ES-I3 (cell line): ENCODE results near the gene AMIGO2.

Experiments
- H3K36me3 ChIP-seq: 2 replicates; pipeline ENCODE4 v1.6.1; 2013; ENCODE audit warnings: mild to moderate bottlenecking, low read length, control low read depth, moderate library complexity; ENCODE audit not compliant: insufficient read depth
- H3K4me1 ChIP-seq: 2 replicates; pipeline ENCODE4 v1.6.1; 2013; ENCODE audit warnings: mild to moderate bottlenecking, control low read depth, low read length; ENCODE audit not compliant: insufficient read depth
- H3K9ac ChIP-seq: 2 replicates; pipeline ENCODE4 v1.6.1; 2013; ENCODE audit warnings: low read depth, mild to moderate bottlenecking, low read length, moderate library complexity
- H3K9me3 ChIP-seq: 2 replicates; pipeline ENCODE4 v1.6.1; 2013; ENCODE audit warnings: mild to moderate bottlenecking, low read length, moderate library complexity; ENCODE audit not compliant: control insufficient read depth, insufficient read depth

Gene AMIGO2

DNA sequence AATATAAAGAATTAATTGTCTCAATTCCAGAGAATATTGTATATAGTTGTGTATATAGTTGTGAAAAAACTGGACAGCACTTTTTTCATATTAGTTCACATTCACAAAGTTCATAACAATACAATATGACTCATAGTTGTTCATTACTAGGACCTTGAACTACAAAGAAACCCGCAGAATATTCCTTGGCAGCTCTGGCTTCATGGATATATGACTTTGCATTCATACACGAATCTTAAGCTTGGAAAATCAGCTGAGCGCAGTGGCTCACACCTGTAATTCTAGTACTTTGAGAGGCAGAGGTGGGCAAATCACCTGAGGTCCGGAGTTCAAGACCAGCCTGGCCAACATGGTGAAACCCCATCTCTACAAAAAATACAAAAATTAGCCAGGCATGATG is 38.4 kb downstream of the AMIGO2 start:
- H3K36me3 ChIP-seq: no peaks in the 10 kb centered on the region
- no peaks in the 10 kb centered on the region for H3K4me1 ChIP-seq
- no peaks in the 10 kb centered on the region for H3K9me3 ChIP-seq
- no peak overlapping the region for H3K9ac ChIP-seq

DNA sequence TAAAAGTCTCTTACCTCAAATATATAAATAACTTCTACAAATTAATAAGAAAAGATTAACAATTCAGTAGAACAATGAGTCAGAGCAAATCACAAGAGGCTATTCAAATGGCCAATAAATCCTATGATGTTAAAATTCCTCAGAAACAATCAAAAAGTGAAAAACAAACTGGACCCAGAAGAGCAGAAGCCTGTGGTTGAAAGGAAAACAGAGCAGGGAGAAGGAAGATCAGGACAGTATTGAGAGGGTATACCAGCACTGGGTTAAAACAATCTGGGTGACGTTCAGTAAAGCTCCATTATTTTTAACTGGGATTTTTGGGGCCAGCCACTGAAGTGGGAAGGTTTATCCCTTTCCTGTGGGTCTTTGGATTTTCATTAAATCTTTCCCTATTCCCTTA is 40.0 kb downstream of the AMIGO2 start:
- Histone ChIP-seq H3K9me3 (no peaks in the 10 kb centered on the region), H3K4me1 (no peaks in the 10 kb centered on the region), H3K36me3 (no peaks in the 10 kb centered on the region), H3K9ac (no peak overlapping the region)

DNA sequence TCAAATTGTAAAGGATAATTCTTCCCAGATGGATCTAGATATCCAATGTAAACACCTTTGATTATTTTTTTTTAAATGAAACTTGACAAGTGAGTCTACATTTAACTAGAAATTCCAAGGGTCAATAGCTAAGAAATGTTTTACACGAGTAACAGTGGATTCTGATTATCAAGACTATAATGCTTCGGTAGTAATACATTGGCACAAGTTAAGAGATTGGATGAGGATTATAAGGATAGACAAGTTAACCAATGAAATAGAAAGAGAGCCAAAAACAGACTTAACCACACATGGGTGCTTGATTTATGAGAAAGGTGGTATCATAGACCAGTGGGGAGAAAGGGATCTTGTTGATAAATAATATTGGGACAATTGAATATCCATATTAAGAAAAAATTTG is 40.7 kb downstream of the AMIGO2 start:
- H3K9ac ChIP-seq: no peak overlapping the region
- H3K36me3 ChIP-seq: no peaks in the 10 kb centered on the region
- no peaks in the 10 kb centered on the region; the same call in 1 of the 2 replicates for H3K4me1 ChIP-seq
- H3K9me3 ChIP-seq: no peaks in the 10 kb centered on the region

DNA sequence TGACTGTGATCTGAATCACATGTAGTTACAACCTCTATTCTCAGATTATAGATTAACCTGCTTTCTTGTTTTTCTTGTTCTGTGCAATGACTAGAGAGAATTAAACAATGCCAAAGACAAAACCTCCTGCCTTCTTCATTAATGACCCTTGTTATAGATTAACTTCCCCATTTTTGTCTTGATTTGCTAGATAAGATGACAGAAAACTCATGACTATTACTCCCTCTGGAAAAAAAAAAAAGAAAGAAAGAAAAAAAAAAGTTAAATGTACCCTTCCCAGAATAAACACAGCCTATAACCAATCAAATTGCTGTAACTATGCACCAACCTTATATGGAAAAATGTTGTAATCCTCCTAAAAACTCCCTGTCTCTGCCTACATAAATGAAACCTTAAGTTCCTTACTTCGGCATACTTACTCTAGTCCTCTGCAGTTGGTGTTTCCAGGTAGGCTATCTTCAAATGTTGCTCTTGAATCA is 41.5 kb downstream of the AMIGO2 start:
- peaks cover 2% of the 10 kb centered on the region; the same call in 1 of the 2 replicates for H3K4me1 ChIP-seq
- no peak overlapping the region for H3K9ac ChIP-seq
- no peaks in the 10 kb centered on the region for H3K36me3 ChIP-seq
- no peaks in the 10 kb centered on the region for H3K9me3 ChIP-seq

DNA sequence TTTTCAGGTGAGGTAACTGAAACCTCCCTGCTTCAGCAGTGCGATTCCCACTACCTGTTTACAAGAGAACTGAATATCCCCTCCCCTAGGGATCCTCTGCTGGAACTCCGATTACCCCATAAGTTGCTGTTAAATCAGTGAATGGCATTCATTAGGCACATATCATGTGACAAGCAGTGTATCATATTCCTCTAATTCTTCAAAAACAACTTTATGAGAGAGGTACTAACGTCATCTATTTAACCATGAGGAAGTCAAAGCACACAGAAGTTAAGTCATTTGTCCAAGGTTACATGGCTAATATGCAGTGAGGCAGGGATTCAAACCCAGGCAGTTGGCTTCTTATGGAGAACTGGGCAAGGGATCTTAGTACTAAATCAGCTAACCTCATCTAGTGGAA is 44.3 kb downstream of the AMIGO2 start:
- no peak overlapping the region for H3K9ac ChIP-seq
- peaks cover 6% of the 10 kb centered on the region; the same call in 1 of the 2 replicates for H3K4me1 ChIP-seq
- no peaks in the 10 kb centered on the region for H3K9me3 ChIP-seq
- H3K36me3 ChIP-seq: no peaks in the 10 kb centered on the region

DNA sequence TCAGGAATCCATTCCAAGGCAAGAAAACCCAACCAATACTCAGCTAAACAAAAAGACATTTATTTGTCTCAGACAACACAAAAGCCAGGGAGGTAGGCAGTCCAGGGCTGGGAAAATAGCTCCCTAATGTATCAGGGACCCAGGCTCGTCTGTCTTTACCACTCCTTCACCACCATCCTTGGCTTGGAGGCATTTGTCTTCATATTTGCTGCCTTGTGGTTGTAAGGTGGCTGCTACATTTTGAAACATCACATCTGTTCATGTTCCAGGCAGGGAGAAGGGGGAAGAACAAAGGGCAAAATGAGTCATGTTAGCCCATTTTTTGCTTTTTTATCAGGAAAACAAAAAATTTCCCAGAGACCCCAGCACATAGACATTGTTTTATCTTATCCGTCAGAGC is 45.1 kb downstream of the AMIGO2 start:
- Histone ChIP-seq H3K36me3 (no peaks in the 10 kb centered on the region), H3K9me3 (no peaks in the 10 kb centered on the region), H3K9ac (no peak overlapping the region), H3K4me1 (peaks cover 6% of the 10 kb centered on the region; the same call in 1 of the 2 replicates)

DNA sequence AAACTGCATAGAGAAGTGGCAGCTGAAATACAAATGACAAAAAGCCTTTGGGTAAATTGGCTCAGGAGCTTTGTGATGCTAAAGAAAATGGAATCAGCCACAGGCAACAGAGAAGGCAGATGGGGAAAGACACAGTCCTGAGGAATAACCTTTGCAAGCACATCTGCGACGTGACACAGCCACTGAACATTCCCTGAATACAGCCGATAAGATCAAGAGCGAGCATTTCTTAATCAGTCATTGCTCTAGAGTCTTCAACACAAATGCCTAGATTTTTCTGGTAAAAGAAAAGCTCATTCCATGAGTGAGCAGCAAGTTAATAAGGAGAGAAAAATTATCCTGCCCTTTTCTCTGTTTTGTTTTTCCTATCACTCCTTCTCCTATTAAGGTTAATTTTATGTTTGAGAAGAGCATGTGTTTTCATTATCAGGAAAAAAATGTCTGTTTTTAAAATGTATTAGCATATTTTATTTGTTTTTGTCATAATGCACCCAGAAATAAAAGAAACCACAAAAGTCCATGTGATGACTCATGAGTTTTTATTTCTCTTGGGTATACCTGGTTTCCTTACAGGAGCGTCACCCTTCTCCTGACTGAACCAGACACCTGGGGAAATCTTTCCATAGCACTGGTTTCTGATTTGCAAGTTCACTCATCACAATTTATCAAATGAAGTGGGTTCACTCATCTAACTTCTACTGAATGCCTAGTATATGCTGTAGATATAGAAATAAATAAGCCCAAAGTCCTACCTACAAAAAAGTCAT is 45.8 kb downstream of the AMIGO2 start:
- H3K9me3 ChIP-seq: no peaks in the 10 kb centered on the region
- peaks cover 6% of the 10 kb centered on the region; the same call in 1 of the 2 replicates for H3K4me1 ChIP-seq
- H3K36me3 ChIP-seq: no peaks in the 10 kb centered on the region
- no peak overlapping the region for H3K9ac ChIP-seq

DNA sequence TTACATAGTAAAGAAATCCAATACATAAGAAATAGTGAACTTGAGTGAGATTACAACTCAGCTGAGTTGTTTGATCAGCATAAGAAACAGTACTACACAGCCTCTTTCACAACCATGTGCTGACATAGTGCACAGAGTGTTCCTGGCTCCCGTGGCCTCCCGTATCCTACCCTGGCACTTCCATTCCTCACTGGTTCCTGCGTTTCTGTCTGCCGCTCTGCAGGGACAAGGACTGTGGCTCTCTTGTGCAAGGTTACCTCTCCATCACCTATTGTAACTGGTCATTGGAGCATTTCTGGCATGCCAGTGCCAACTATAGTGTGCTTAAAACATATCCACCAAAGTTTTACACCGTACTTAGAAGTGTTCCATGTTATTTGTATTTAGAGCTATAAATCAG is 46.7 kb downstream of the AMIGO2 start:
- Histone ChIP-seq H3K9me3 (no peaks in the 10 kb centered on the region), H3K9ac (no peak overlapping the region), H3K36me3 (no peaks in the 10 kb centered on the region), H3K4me1 (peaks cover 6% of the 10 kb centered on the region; the same call in 1 of the 2 replicates)

DNA sequence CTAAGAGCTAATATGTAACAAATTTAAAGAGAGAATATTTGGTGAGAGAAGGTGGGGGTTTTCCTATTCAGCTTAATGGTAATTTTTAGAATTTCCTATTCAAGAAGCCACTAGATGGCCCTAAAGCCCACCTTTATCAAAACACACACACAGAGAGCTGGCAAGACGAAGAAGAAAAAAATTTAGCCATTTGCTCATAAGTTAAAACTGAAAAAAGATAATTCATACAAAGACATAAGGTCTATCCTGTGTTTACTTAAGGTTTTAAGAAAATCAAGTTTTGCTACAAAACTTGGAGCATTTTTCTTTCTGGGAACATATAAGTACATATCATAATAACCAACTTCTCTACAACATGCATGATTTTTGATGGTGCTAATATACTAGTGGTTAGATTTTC is 47.1 kb downstream of the AMIGO2 start:
- H3K36me3 ChIP-seq: no peaks in the 10 kb centered on the region
- no peak overlapping the region for H3K9ac ChIP-seq
- no peaks in the 10 kb centered on the region for H3K9me3 ChIP-seq
- peaks cover 6% of the 10 kb centered on the region; the same call in 1 of the 2 replicates for H3K4me1 ChIP-seq

DNA sequence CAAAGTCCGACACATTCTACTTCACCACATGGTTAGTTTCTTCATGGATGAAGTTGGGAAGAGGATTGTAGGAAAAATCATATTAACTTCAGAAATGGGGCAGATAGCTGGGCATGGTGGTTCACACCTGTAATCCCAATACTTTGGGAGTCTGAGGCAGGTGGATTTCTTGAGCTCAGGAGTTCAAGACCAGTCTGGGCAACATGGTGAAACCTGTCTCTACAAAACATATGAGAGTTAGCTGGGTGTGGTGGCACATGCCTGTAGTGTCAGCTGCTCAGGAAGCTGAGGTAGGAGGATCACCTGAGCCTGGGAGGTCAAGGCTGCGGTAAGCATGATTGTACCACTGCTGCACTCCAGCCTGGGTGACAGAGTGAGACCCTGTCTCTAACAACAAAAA is 49.9 kb downstream of the AMIGO2 start:
- Histone ChIP-seq H3K4me1 (peaks cover 6% of the 10 kb centered on the region; the same call in 1 of the 2 replicates), H3K36me3 (no peaks in the 10 kb centered on the region), H3K9me3 (no peaks in the 10 kb centered on the region), H3K9ac (no peak overlapping the region)

DNA sequence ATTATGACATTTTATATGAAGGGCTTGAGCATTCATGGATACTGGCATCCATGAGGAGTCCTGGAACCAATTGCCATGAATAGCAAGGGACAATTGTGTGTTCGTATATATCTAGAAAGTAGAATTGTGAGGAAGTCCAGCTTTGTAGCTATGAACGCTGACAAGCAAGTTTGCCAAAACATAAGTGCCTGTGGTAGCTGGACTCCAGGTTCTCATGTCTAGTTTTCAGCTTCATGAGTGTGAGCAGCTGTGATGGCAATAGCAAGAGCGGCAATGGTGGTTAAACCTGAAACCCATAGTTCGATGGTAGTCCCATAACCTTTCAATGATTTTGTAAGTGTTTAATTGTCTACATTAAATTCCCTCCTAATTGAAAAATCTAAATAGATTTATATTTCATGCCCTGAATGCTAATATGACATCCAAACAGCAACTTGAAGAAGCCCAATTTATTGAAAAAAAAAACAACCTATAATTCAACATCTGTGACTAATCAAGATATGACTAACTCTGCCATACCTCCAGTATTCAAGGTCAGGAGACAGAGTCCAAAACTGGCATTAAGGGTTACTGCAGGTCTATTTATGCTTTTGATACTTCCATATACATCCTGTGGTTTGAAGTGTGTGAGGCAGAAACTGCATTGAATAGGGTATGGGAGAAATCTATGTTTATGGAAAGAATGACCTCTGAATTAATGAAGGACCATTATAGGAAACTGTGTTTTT is 50.6 kb downstream of the AMIGO2 start:
- no peaks in the 10 kb centered on the region for H3K9me3 ChIP-seq
- H3K36me3 ChIP-seq: no peaks in the 10 kb centered on the region

DNA sequence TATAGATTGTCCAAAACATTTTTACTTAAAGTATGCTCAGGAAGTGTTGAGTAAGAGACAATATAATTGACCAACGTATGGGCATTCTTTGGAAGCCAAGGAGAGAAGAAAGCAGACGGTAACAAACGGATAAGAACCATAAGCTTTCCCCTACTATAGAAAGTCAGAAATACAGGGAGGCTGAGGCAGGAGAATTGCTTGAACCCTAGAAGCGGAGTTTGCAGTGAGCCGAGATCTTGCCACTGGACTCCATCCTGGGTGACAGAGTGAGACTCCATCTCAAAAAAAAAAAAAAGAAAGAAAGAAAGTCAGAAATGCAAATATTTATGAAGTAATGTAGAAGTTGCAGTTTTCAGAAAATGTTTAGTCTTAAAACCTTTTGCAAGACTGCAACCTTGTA is 51.6 kb downstream of the AMIGO2 start:
- H3K9ac ChIP-seq: no peak overlapping the region
- H3K9me3 ChIP-seq: no peaks in the 10 kb centered on the region

More for the DNA sequence above, 50.6 kb downstream of the AMIGO2 start:
- Histone ChIP-seq H3K4me1 (peaks cover 6% of the 10 kb centered on the region; the same call in 1 of the 2 replicates), H3K9ac (no peak overlapping the region)

More for the DNA sequence above, 51.6 kb downstream of the AMIGO2 start:
- no peaks in the 10 kb centered on the region for H3K36me3 ChIP-seq
- H3K4me1 ChIP-seq: peaks cover 3% of the 10 kb centered on the region; the same call in 1 of the 2 replicates
